HCT116 (cell line): ENCODE results near the gene ETNK2. TPM values are rescaled to one million over a fixed set of nuclear protein-coding genes. Genes with fewer than 3 reads are reported as not detected.

Experiments used
- ATAC-seq: fragments of 200-7000 bp; cut with Tn5 transposase; 2 replicates; pipeline ENCODE4 v1.9.1; 2020; ENCODE audit warnings: mild to moderate bottlenecking, moderate library complexity
- BruUV-seq: library from RNA; stranded (reverse); fragments of 400-500 nt; replicated peaks from 2 replicates; lab custom pipeline; 2021; lab: Mats Ljungman, UMichigan
- CTCF ChIA-PET: fragments of 300-600 bp; sonication (Branson Sonifier 250); formaldehyde crosslinking; loops from one replicate; lab custom pipeline; 2021; ENCODE audit warnings: antibody characterized with exemption; lab: Charles Lee
- POLR2A ChIA-PET: fragments of 300-600, 350-600 bp; sonication (Branson Sonifier 250); formaldehyde crosslinking; loops from one replicate; lab custom pipeline; 2021; ENCODE audit warnings: antibody characterized with exemption; lab: Charles Lee
- RAD21 ChIA-PET, 2 experiments: fragments of 300-600 bp; sonication (Branson Sonifier 250); formaldehyde crosslinking; loops; one replicate each; lab custom pipeline; 2023; ENCODE audit warnings: low total read pairs in 2 of 2; ENCODE audit not compliant: uncharacterized antibody in 2 of 2, unreplicated experiment in 2 of 2, low non-redundant PET in 1 of 2; lab: Charles Lee
- DNase-seq: peaks from one replicate; pipeline ENCODE4 v3.0.0-alpha.2; 2010; ENCODE audit warnings: low read depth, low spot score
- H2AFZ ChIP-seq: fragments of 200-600 bp; shearing (Covaris generic), sonication (generic); 2 replicates; pipeline ENCODE4 v1.6.1; 2017; ENCODE audit warnings: low read depth, mixed run types, mixed read lengths, antibody characterized with exemption, low read length; ENCODE audit not compliant: poor library complexity, severe bottlenecking
- H3K27ac ChIP-seq: 2 replicates; pipeline ENCODE4 v1.5.1; 2012; ENCODE audit warnings: low read depth, low read length
- H3K27me3 ChIP-seq: fragments of 200-600 bp; sonication (generic); 2 replicates; pipeline ENCODE4 v1.6.1; 2016; ENCODE audit warnings: mixed run types, low read length, mixed read lengths; ENCODE audit not compliant: insufficient read depth
- H3K36me3 ChIP-seq, 2 experiments: fragments of 200-500 bp in 1 of 2; fragments of 200-600 bp in 1 of 2; sonication (Bioruptor generic) in 1 of 2; sonication (generic) in 1 of 2; 2 replicates each; pipeline versions ENCODE4 v1.5.1 to v1.6.1; 2014 to 2016; ENCODE audit warnings: low read length in 2 of 2, inconsistent platforms in 1 of 2, mixed read lengths in 1 of 2, mixed run types in 1 of 2; ENCODE audit not compliant: insufficient read depth in 2 of 2, control insufficient read depth in 1 of 2
- H3K4me1 ChIP-seq, 2 experiments: fragments of 200-600 bp in 1 of 2; sonication (generic) in 1 of 2; 2 replicates each; pipeline versions ENCODE4 v1.5.1 to v1.6.1; 2012 to 2017; ENCODE audit warnings: low read length in 2 of 2, inconsistent platforms in 1 of 2, mild to moderate bottlenecking in 1 of 2, mixed read lengths in 1 of 2, mixed run types in 1 of 2, moderate library complexity in 1 of 2; ENCODE audit not compliant: insufficient read depth in 2 of 2, control insufficient read depth in 1 of 2
- H3K4me2 ChIP-seq: fragments of 200-600 bp; sonication (generic); 2 replicates; pipeline ENCODE4 v1.6.1; 2017; ENCODE audit warnings: mixed run types, low read length, mixed read lengths
- H3K4me3 ChIP-seq, 2 experiments: fragments of 200-600 bp in 1 of 2; sonication (generic) in 1 of 2; replicated peaks in 1 of 2; 2 replicates each; pipeline ENCODE4 v1.5.1; 2011 to 2016; ENCODE audit warnings: low read length in 2 of 2, control low read depth in 1 of 2, low read depth in 1 of 2, mild to moderate bottlenecking in 1 of 2, mixed read lengths in 1 of 2, mixed run types in 1 of 2
- H3K79me2 ChIP-seq: fragments of 200-600 bp; sonication (generic); 2 replicates; pipeline ENCODE4 v1.6.1; 2017; ENCODE audit warnings: mild to moderate bottlenecking, mixed run types, low read length, moderate library complexity, mixed read lengths; ENCODE audit not compliant: insufficient read depth
- H3K9ac ChIP-seq: fragments of 200-600 bp; sonication (generic); 2 replicates; pipeline ENCODE4 v1.6.1; 2016; ENCODE audit warnings: low read length, mixed read lengths
- H3K9me2 ChIP-seq: fragments of 200-600 bp; sonication (generic), shearing (Covaris generic); 2 replicates; pipeline ENCODE4 v1.6.1; 2017; ENCODE audit warnings: mixed run types, mild to moderate bottlenecking, moderate library complexity; ENCODE audit not compliant: insufficient read depth
- H3K9me3 ChIP-seq, 2 experiments: fragments of 200-500 bp in 1 of 2; fragments of 200-600 bp in 1 of 2; sonication (Bioruptor generic) in 1 of 2; sonication (generic) in 1 of 2; 2 replicates each; pipeline ENCODE4 v1.6.1; 2014 to 2017; ENCODE audit warnings: low read length in 2 of 2, mixed read lengths in 2 of 2, inconsistent platforms in 1 of 2, low read depth in 1 of 2, mild to moderate bottlenecking in 1 of 2, mixed run types in 1 of 2, moderate library complexity in 1 of 2; ENCODE audit not compliant: control insufficient read depth in 1 of 2, insufficient read depth in 1 of 2
- H4K20me1 ChIP-seq: fragments of 200-600 bp; sonication (generic), shearing (Covaris generic); 2 replicates; pipeline ENCODE4 v1.6.1; 2017; ENCODE audit warnings: mixed run types, mild to moderate bottlenecking, moderate library complexity; ENCODE audit not compliant: insufficient read depth
- CBX3 ChIP-seq: IDR thresholded peaks from 2 replicates; pipeline ENCODE4 v1.6.1; 2012; ENCODE audit warnings: low read depth
- ELF1 ChIP-seq: IDR thresholded peaks from 2 replicates; pipeline ENCODE4 v1.6.1; 2012; ENCODE audit warnings: low read depth, borderline replicate concordance
- JUND ChIP-seq: IDR thresholded peaks from 2 replicates; pipeline ENCODE4 v1.6.1; 2012
- POLR2AphosphoS5 ChIP-seq: IDR thresholded peaks from 2 replicates; pipeline ENCODE4 v1.6.1; 2011; ENCODE audit warnings: mild to moderate bottlenecking, low read depth, low read length, moderate library complexity
- SIN3A ChIP-seq: IDR thresholded peaks from 2 replicates; pipeline ENCODE4 v1.6.1; 2012; ENCODE audit warnings: low read depth
- ZNF274 ChIP-seq: fragments of 200-500 bp; sonication (Bioruptor generic); IDR thresholded peaks from 2 replicates; pipeline ENCODE4 v1.6.1; 2014; ENCODE audit warnings: mild to moderate bottlenecking, low read depth, low read length, inconsistent platforms
- intact Hi-C: fragments of 100-400 bp; cut with micrococcal nuclease; formaldehyde crosslinking; loops from 2 replicates; pipeline ENCODE4 v1.10.0; 2022
- total RNA-seq: library from RNA; stranded (reverse); gene quantifications from one replicate; pipeline ENCODE4 v1.2.1, GENCODE V29; 2021; ENCODE audit not compliant: unreplicated experiment
- TF ChIP-seq, protein P1 (sequence below): IDR thresholded peaks from 2 replicates; pipeline ENCODE4 v1.6.1; 2012

ETNK2 gene
- total RNA-seq, 1 experiment from 2014 or later: 16.1 TPM

DNA sequence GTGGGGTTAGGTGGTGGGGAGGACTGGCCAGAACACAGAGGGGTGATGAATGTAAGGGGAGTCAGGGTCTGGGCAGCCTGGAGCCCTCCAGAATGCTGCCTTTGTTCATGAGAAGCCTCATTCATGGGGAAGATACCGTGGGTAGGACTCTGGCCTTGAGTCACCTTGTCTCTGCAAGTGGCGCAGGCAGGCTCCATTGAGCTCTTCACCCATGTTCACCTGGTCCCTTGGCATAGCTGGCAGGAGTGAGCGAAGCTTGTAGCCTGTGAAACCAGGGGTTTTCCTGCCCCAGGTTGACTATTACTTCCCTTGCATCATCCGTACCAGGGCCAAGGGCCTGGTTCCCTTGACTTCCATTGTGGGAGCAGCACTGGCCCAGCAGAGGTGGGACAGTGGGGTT lies 53.2 kb downstream of the ETNK2 start:
- Histone ChIP-seq H3K9ac (no peak overlapping the region), H3K4me2 (no peak overlapping the region), H3K4me1 (peaks cover 44 to 75% of the 10 kb centered on the region in 2 experiments), H4K20me1 (no peaks in the 10 kb centered on the region), H3K27ac (no peak overlapping the region), H2AFZ (no peak overlapping the region), H3K9me3 (no peaks in the 10 kb centered on the region), H3K36me3 (no peaks in the 10 kb centered on the region), H3K27me3 (no peaks in the 10 kb centered on the region), H3K9me2 (no peaks in the 10 kb centered on the region), H3K79me2 (peaks cover 41% of the 10 kb centered on the region; the same call in 1 of the 2 replicates), H3K4me3 (no peak overlapping the region)
- DNase-seq (no peak), ATAC-seq (no peak)
- POLR2A ChIA-PET: interaction anchor here (1.4 kb wide), 1 partner anchor 19 kb away, joined by 3 read pairs; no protein-coding TSS in a partner anchor
- CTCF ChIA-PET: no interaction called here
- BruUV-seq: no TSS peak
- RAD21 ChIA-PET: no interaction called here
- intact Hi-C loops: no loop called here
- TF ChIP-seq CBX3: no peak
- TF ChIP-seq, protein P1, sequence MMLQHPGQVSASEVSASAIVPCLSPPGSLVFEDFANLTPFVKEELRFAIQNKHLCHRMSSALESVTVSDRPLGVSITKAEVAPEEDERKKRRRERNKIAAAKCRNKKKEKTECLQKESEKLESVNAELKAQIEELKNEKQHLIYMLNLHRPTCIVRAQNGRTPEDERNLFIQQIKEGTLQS: no peak

DNA sequence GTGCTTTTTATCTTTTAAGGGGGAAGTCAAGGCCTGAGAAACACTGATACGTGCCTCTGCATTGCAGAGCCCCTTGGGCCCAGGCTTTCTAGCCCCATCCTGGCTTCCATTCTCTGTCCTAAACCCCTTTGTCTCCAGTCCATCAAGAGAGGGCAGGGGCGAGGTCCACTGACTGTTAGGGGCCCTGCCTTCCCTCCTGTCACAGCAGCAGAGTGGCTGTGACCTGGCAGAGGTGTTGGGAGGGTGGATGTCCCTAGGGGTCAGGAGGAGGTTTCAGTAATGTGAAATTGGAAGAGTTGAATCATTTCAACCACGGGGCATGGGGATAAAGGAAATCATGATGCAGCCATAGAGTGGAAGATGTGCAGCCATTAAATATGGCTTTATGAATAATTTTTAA lies 54.9 kb downstream of the ETNK2 start:
- ATAC-seq (no peak), DNase-seq (no peak)
- BruUV-seq: no TSS peak
- Histone ChIP-seq H3K36me3 (no peaks in the 10 kb centered on the region), H3K9ac (no peak overlapping the region), H3K4me1 (peaks cover 38 to 74% of the 10 kb centered on the region in 2 experiments), H3K27me3 (no peaks in the 10 kb centered on the region), H3K9me2 (no peaks in the 10 kb centered on the region), H3K9me3 (no peaks in the 10 kb centered on the region), H3K4me3 (no peak overlapping the region), H3K27ac (no peak overlapping the region), H2AFZ (no peak overlapping the region), H4K20me1 (no peaks in the 10 kb centered on the region), H3K79me2 (peaks cover 38% of the 10 kb centered on the region; the same call in 1 of the 2 replicates), H3K4me2 (peak overlapping the region; percentile 27)
- CTCF ChIA-PET: no interaction called here
- TF ChIP-seq CBX3 (no peak), ELF1 (no peak), SIN3A (no peak), ZNF274 (no peak), POLR2AphosphoS5 (no peak), JUND (no peak)
- TF ChIP-seq, protein P1: no peak
- intact Hi-C loops: no loop called here
- POLR2A ChIA-PET: interaction anchor here (0.6 kb wide), 1 partner anchor 470 kb away, joined by 6 read pairs; the partner anchor contains the start of gene ATP2B4
- RAD21 ChIA-PET: no interaction called here
